MV-4-11 (cell line): ENCODE data around the gene S1PR5.

Experiments used
- DNase-seq: peaks from one replicate; lab custom pipeline; 2025; lab: John Stamatoyannopoulos, UW

S1PR5 gene

GRCh38 chr19:10467104-10467706 lies 50.0 kb downstream of the S1PR5 start:
- no peak for DNase-seq

- DNase-seq = no peak
Observed at GRCh38 chr19:10464456-10464855, 52.8 kb downstream of the S1PR5 start.
